ENCODE measurements around the gene P3R3URF.

DNA sequence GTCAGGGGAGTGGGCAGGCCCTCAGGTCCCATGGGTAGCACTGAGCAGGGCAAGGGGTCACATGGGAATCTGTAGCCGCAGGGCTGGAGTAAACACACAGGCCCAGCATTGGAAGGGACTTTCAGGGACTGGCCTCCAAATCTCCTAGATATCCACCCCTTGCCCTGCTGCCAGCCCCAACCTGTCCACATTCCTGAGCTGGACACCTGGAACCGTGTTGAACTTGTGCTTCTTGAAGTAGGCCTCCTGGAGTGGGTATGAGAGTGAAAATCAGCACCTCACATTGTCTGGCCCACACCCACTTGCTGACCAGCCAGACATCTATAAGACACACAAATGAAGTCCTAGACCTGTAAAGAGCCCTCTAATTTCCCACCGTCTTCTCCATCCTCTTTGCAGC lies 14.3 kb upstream of the P3R3URF start:
- TF ChIP-seq ATF2 (tag by site-specific recombination; IDR thresholded peaks at IDR 0.05; ENCODE audit: low read depth), result no peak
- TF ChIP-seq, protein P1, sequence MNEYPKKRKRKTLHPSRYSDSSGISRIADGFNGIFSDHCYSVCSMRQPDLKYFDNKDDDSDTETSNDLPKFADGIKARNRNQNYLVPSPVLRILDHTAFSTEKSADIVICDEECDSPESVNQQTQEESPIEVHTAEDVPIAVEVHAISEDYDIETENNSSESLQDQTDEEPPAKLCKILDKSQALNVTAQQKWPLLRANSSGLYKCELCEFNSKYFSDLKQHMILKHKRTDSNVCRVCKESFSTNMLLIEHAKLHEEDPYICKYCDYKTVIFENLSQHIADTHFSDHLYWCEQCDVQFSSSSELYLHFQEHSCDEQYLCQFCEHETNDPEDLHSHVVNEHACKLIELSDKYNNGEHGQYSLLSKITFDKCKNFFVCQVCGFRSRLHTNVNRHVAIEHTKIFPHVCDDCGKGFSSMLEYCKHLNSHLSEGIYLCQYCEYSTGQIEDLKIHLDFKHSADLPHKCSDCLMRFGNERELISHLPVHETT (tag by site-specific recombination; IDR thresholded peaks at IDR 0.05), result no peak
- TF ChIP-seq CTCF (tag by site-specific recombination; IDR thresholded peaks at IDR 0.05), result no peak
